RWPE1 (cell line): ENCODE results near the gene TTYH3.

Experiments used
- CTCF ChIA-PET: fragments of 350-600 bp; sonication (Branson Sonifier 250); formaldehyde crosslinking; extraction: SDS; loops from one replicate; lab custom pipeline; 2021; lab: Yijun Ruan, JAX
- POLR2A ChIA-PET: fragments of 400-600 bp; formaldehyde crosslinking; extraction: SDS; loops from one replicate; lab custom pipeline; 2020; ENCODE audit warnings: antibody characterized with exemption; ENCODE audit not compliant: low non-redundant PET; lab: Yijun Ruan, JAX
- DNase-seq: peaks from one replicate; pipeline ENCODE4 v3.0.0; 2012; ENCODE audit warnings: low spot score
- H3K27ac ChIP-seq: fragments of 450-650 bp; 2 replicates; pipeline ENCODE4 v1.5.1; 2017
- TF ChIP-seq, protein P1 (sequence below): fragments of 450-650 bp; conservative IDR thresholded peaks from 2 replicates; pipeline ENCODE4 v1.5.1; 2017; ENCODE audit warnings: low read depth, mild to moderate bottlenecking

Gene TTYH3

DNA sequence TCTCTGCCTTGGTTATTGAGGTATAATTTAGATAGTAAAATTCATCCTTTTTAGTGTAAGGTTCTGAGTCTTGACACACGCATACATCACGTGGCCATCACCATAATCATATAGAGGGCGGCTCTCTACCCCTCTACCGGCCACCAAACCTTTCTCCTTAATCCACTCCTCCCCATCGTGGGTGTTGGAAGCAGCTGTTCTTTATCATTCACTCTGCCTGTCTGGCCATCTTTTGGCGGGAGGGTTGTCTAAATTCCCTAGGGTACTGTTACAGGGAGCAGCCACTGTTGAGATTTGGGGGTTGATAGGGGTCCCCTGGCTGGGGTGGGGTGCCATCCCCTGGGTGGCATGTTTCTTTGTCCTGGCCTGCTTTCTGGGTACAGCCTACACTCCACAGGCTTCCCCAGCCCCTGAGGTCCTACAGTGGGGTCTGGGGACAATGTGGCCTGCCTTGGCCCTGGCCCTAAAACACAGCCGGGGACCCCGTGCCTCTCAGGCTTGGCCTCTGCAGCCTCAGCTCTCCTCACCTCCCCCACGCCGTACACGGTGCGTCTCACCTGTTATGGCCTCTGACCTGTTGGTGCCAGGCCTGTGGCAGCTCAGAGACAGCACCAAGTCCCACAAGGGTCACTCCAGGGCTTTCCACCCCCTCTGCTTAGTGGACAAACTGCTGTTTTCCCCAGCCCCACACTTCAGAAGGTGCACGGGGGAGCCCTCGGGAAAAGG lies 73.7 kb downstream of the TTYH3 start:
- no peak for DNase-seq
- ChIA-PET POLR2A (no interaction called here), CTCF (no interaction called here)
- TF ChIP-seq, protein P1, sequence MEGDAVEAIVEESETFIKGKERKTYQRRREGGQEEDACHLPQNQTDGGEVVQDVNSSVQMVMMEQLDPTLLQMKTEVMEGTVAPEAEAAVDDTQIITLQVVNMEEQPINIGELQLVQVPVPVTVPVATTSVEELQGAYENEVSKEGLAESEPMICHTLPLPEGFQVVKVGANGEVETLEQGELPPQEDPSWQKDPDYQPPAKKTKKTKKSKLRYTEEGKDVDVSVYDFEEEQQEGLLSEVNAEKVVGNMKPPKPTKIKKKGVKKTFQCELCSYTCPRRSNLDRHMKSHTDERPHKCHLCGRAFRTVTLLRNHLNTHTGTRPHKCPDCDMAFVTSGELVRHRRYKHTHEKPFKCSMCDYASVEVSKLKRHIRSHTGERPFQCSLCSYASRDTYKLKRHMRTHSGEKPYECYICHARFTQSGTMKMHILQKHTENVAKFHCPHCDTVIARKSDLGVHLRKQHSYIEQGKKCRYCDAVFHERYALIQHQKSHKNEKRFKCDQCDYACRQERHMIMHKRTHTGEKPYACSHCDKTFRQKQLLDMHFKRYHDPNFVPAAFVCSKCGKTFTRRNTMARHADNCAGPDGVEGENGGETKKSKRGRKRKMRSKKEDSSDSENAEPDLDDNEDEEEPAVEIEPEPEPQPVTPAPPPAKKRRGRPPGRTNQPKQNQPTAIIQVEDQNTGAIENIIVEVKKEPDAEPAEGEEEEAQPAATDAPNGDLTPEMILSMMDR = no peak
- no peak overlapping the region for H3K27ac ChIP-seq

DNA sequence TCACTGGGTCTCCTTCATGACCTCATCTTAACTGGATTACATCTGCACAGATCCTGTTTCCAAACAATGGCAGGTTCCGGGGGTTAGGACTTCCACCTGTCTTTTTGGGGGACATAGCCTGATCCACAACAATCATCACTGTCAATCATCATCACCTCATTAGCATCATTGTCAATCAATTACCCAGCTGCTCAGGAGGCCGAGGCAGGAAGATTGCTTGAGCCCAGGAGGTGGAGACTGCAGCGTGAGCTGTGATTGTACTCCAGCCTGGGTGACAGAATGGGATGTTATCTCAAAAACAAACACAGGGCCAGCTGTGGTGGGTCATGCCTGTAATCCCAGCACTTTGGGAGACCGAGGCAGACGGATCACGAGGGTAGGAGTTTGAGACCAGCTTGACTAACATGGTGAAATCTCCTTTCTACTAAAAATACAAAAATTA lies 74.9 kb downstream of the TTYH3 start:
- H3K27ac ChIP-seq = no peak overlapping the region
- TF ChIP-seq, protein P1 = no peak
- ChIA-PET CTCF (no interaction called here), POLR2A (no interaction called here)
- no peak for DNase-seq

DNA sequence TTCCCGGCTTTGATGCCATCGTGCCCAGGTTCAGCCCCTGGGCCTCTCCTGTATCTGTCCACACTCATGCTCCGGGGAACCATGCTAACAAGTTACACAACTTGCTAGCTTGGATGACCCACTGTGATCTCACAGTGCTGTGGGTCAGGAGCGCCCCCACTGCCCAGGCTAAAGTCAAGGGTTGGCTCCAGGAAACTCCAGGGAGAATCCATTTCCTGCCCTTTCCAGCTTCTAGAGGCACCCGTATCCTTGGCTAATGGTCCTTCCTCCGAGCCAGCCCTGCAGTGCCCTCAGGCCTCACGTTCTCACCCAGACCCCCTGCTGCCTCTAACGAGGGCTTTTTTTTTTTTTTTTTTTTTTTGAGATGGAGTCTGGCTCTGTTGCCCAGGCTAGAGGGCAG lies 75.7 kb downstream of the TTYH3 start:
- TF ChIP-seq, protein P1 = no peak
- no peak for DNase-seq
- ChIA-PET POLR2A (no interaction called here), CTCF (interaction anchor here (0.6 kb wide), 1 partner anchor 83 kb away, joined by 3 read pairs; no protein-coding TSS in a partner anchor)
- no peak overlapping the region for H3K27ac ChIP-seq

GRCh38 chr7:2708041-2708440 lies 76.3 kb downstream of the TTYH3 start:
- CTCF ChIA-PET = interaction anchor here (0.6 kb wide), 1 partner anchor 84 kb away, joined by 3 read pairs; no protein-coding TSS in a partner anchor

GRCh38 chr7:2708547-2709310 lies 76.9 kb downstream of the TTYH3 start:
- no peak for DNase-seq
- TF ChIP-seq, protein P1 = no peak
- ChIA-PET POLR2A (no interaction called here), CTCF (interaction anchor here (0.5 to 2.4 kb wide), 5 partner anchors 10 to 1276 kb away, joined by 3 to 12 read pairs (median 7); no protein-coding TSS in a partner anchor)
- no peak overlapping the region for H3K27ac ChIP-seq

More at GRCh38 chr7:2708041-2708440, 76.3 kb downstream of the TTYH3 start:
- no peak overlapping the region for H3K27ac ChIP-seq
- DNase-seq = no peak
- TF ChIP-seq, protein P1 = no peak
- POLR2A ChIA-PET = no interaction called here

- TF ChIP-seq, protein P1 = peak; percentile 94
- CTCF ChIA-PET = interaction anchor here (0.5 to 2.4 kb wide), 11 partner anchors 9 to 1275 kb away, joined by 3 to 12 read pairs (median 5); no protein-coding TSS in a partner anchor
- peak; percentile 50 for DNase-seq
- no peak overlapping the region for H3K27ac ChIP-seq
- POLR2A ChIA-PET = no interaction called here
These were observed 77.9 kb downstream of the TTYH3 start for GRCh38 chr7:2709553-2710285.
